HuH-7 (cell line): Measurements from ENCODE around the gene PHF21B.
"Not testable (repeated sequence)": the region's sequence is repeated elsewhere in the genome, so short reads cannot be mapped to it uniquely, and the experiment has no call there.

ENCODE experiments used
- DNase-seq: peaks from one replicate; pipeline ENCODE4 v3.0.0; 2011; ENCODE audit warnings: low spot score

PHF21B gene

GRCh38 chr22:44961682-44962081 lies 48.1 kb downstream of the PHF21B start:
- DNase-seq = not testable (repeated sequence)

DNA sequence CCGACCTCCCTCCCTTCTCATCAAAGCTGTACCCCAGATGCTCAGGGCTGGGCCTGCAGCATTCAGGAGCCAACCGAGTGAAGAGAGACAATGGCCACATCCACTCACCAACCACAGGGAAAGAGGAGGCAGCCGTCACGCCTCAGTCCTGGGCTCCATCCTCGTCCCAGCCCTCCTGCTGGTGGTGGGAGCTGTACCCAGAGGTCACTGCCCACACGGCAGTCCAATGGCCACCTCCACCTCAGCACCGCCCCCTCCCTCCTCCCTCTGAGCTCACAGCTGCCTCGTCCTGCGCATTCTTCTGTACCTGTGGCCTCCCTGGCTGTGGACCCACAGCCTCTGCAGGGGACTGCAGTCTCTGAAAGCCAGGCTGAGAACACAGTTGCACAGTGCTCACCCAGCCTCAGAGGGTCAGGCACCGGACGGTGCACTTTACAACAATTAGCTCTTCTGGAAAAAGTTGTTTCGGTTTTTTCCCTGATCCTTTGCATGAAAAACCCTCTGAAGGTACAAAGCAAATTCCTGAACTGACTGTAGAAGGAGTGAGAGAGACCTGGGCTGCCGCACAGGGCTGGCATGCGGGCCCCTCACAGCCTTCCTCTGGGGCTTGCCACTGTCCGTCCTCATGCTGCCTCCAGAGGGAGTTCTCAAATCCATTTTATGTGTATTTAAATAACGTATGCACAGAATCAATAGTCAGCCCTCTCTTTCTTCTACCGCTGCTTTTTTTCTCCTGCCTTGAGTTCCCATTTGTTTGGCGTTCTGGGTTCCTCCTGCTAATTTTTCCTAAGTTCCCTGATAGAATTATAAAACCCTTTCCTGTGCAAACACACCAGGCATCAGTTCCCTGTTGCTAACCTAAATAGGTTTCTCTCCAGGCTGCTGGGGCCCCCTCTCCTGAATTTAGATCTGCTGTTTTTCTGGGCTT lies 52.7 kb downstream of the PHF21B start:
- peak; percentile 54 for DNase-seq

DNA sequence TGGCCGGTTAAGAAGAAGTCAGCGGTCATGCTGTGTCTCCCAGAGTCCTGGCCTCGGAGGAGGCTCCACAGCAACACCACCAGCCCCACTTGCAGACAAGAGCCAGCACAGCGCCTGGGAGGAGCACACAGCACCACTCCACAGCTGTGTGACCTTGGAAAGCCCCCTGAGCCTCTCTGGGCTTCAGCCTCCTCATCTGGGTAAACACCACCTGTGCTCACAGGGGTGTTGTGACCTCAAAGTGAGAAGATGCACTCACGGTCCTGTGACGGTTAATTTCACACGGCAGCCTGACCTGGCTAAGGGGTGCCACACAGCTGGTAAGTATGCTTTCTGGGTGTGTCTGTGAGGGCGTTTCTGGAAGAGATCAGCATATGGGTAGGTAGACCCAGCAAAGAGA lies 54.7 kb downstream of the PHF21B start:
- no peak for DNase-seq

DNA sequence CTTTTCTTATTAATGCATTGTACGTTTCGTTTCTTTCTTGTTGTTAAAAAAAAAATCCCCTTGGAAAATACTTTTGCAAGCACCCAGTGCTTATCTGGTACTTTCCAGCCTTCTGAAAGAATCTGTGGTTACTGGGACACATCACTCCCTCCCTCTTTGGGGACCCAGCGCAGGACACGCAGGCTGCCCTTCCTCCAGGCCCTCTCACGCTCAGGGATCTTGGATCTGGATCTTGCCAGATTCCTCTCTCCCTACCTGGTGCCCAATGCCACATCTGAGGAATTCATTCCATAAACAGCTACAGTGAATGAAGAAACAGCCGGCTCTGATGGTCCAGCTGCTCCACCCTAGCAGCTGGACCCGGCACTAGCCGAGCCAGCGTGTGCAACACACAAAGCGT lies 55.7 kb downstream of the PHF21B start:
- no peak for DNase-seq

DNA sequence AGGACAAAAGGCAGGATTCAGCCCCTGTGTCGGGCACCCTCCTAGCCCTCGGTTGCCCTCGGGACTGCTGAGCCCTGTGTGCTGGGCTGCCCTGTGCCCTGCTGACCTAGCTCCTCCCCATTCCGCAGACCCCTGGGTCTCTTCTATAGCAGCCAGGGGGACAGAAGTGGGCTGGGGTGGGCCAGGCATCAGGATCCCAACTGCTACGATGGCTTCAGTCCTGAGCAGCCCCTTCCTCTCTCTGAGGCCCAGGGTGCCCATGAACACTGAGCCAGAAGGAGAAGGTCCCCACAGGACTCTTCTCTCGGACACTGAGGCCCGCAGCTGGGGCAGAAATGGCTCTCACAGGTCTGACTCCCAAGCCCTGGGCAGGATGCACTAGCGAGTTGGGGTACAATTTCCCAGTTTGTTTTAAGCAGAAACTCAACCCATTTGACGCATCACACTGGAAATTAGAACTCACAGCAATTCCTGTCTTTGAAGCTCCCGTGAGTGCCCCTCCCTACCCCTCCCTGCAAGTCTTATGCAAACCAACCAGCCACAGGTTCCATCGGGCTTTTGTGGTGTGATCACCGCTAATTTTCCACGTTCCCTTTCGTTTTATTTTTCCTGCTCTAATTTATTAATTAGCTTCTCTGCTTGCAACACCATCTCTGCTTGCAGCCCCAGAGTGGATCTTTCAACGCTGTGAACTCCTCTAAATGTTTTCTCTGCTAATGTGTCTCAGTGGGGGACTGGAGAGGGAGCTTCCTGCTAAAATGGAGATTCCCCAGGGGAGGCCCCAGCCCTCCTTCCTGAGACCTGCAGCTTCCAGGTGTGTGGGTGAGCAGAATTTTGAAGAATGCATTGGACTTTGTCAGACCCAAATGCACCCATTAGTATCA lies 56.7 kb downstream of the PHF21B start:
- DNase-seq = no peak

GRCh38 chr22:44951510-44951816 lies 58.3 kb downstream of the PHF21B start:
- DNase-seq = no peak

DNA sequence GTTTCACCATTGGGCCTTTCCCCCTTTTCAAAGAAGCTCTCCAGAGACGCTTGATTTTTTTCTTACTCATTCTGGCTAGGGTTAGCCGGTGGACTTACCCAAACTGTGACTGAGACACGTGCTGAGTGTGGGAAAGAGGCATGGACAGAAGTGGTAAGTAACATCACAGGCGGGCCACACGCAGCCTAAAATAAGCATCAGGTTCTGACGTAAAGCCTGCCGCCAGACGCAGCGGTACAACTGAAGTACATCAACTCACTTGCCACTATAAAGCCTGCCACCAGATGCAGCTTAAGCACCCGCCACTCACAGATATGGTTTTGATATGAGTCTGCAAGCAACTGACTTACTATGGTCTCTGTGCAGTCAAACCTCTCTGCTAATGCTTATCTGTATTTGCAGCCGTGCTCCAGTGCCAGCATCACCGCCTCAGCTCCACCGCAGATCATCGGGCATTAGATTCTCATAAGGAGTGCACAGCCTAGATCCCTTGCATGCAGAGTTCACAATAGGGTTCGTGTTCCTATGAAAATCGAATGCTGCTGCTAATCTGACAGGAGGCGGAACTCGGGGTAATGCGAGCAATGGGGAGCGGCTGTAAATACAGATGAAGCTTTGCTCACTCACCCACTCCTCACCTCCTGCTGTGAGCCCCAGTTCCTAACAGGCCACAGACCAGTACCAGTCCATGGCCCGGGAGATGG lies 58.8 kb downstream of the PHF21B start:
- DNase-seq = no peak

- DNase-seq = no peak
These were observed 62.0 kb downstream of the PHF21B start for GRCh38 chr22:44947846-44948245.

- no peak for DNase-seq
These were observed 62.8 kb downstream of the PHF21B start for GRCh38 chr22:44947049-44947448.

- DNase-seq = no peak
These were observed 64.8 kb downstream of the PHF21B start for GRCh38 chr22:44944883-44945601.

GRCh38 chr22:44943701-44944324 lies 66.0 kb downstream of the PHF21B start:
- no peak for DNase-seq

DNA sequence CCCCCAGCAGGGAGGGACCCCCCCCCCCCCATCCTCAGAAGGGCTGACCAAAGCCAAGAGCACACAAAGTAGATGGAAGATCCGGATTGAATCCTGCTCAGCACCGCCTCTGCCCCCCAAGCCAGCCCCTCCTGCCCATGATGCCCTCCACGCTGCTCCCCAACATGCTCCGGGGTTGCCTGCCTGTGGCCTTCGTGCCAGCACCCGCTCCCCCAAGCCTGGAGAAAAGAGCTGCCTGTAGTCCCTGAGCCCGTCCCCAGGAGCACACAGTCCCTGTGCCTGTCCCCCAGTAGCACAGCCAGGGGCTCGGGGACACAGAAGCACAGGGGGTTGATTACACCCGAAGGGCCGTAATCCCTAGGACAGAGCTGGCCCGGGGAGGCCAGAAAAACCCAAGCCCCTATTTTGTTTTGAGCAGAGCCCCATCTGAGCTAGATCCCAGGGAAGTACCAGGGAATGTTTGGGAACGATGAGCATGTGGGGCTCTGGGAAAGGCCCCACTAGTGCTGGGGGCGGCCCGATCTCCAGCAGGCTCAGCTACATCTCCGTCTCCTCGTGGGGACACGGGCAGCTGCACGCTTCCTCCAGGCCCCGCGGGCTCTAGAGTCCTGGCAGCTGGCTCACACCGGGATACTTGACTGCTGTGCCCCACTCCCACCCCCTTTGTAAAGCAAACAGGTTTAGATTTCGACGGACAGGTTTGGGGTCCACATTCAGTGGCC lies 66.7 kb downstream of the PHF21B start:
- DNase-seq = no peak

GRCh38 chr22:44942056-44942455 lies 67.7 kb downstream of the PHF21B start:
- DNase-seq = no peak

- DNase-seq = no peak
These were observed 68.6 kb downstream of the PHF21B start for GRCh38 chr22:44941207-44941606.

GRCh38 chr22:44940130-44940529 lies 69.7 kb downstream of the PHF21B start:
- no peak for DNase-seq

DNA sequence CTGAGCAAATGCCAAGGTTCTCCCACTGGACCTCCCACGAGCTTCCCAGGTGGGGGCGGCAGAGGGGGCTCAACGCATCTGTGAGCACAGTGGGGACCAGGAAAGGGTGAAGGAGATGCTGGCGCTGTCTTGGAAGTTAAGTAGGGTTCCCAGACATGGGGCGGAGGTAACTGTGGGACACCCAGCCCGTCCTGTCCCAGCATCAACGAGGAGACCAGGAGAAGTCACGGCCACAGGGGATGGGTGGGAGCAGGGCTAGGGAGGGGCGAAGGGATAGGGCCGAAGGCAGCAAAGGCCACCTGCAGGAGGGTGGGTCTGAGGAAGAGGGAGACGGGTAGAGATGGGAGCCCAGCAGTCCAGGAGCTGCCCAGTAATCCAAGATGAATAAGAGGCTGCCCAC lies 70.4 kb downstream of the PHF21B start:
- no peak for DNase-seq

GRCh38 chr22:44938886-44939285 lies 70.9 kb downstream of the PHF21B start:
- no peak for DNase-seq

- no peak for DNase-seq
These were observed 72.6 kb downstream of the PHF21B start for GRCh38 chr22:44937216-44937615.

GRCh38 chr22:44936201-44936600 lies 73.6 kb downstream of the PHF21B start:
- no peak for DNase-seq

GRCh38 chr22:44935724-44936123 lies 74.1 kb downstream of the PHF21B start:
- no peak for DNase-seq

DNA sequence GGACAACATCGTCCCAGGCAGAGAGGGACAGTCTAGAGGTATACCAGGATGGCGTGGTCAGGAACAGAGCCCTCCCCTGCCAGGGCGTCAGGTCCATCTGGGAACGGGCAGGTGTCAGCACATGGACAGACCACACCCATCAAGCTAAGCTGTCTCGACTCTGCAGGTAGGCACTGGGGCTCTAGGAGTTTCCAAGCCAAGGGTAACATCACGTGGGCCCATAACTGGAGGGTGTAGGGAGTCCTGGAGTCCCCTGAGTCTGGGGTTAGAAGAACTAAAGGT lies 75.4 kb downstream of the PHF21B start:
- DNase-seq = no peak
